Stimulated activated CD4-positive, alpha-beta T cell treated with anti-CD3 and anti-CD28 coated beads, Interleukin-12 subunit alpha, Interleukin-12 subunit beta, amount 100 ng/mL, for 4 hours (primary cell): ENCODE data around the gene TNRC6C.
"Not testable (repeated sequence)": the region's sequence is repeated elsewhere in the genome, so short reads cannot be mapped to it uniquely, and the experiment has no call there.

Experiments used
- DNase-seq: peaks from one replicate; pipeline ENCODE4 v3.0.0-alpha.2; 2020

Gene TNRC6C

DNA sequence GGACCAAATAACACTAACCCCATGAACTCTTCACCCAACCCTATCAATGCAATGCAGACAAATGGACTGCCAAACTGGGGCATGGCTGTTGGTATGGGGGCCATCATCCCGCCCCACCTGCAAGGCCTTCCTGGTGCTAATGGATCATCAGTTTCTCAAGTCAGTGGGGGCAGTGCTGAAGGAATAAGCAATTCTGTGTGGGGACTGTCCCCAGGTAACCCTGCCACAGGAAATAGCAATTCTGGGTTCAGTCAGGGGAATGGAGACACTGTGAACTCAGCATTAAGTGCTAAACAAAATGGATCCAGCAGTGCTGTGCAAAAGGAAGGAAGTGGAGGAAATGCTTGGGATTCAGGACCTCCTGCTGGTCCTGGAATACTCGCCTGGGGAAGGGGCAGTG, 91.1 kb downstream of the TNRC6C start:
- DNase-seq: no peak

DNA sequence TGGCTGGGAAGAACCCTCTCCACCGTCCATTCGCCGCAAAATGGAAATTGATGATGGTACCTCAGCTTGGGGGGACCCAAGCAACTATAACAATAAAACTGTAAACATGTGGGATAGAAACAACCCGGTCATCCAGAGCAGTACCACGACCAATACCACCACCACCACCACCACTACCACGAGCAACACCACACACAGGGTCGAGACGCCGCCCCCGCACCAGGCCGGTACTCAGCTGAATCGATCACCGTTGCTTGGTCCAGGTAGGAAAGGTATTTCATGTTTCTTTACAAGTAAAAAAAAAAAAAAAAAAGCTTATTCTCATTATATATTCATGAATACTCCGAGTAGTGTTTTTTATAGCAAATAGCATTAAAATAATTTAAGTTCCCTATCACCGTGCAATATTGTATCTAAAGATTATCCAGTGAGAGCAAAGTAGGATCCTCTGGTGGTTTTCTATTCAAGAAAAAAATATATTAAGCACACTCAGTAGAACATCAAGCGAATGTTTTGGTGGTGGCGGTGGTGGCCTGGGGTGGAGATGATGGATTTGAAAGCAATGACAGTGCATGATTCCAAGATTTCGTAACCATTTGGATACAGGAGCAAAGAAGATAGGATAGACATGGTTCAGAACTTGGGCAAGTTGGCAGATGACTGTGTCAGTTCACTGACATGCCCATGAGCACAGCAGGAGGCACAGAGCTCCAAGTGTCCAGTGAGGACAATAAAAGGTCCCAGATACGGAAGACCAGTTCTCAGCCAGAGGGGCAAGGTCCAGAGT, 92.9 kb downstream of the TNRC6C start:
- no peak for DNase-seq

DNA sequence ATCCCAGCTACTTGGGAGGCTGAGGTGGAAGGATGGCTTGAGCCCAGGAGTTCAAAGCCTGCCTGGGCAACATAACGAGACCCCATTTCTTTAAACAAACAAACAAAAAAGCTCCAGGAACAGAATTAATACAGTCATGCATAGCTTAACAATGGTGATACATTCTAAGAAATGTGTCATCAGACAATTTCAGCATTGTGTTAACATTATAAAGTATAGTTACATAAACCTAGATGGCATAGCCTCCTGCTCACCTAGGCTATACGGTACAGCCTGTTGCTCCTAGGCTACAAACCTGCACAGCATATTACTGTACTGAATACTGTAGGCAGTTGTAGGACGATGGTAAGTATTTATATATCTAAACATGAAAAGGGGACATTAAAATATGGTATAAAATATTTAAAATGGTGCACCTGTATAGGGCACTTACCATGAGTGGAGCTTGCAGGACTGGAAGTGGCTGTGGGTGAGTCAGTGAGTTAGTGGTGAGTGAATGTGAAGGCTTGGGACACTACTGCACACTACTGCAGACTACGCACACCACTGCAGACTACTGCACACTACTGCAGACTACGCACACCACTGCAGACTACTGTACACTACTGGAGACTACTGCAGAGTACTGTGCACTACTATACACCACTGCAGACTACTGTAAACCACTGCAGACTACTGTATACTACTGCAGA, 95.4 kb downstream of the TNRC6C start:
- DNase-seq: no peak

DNA sequence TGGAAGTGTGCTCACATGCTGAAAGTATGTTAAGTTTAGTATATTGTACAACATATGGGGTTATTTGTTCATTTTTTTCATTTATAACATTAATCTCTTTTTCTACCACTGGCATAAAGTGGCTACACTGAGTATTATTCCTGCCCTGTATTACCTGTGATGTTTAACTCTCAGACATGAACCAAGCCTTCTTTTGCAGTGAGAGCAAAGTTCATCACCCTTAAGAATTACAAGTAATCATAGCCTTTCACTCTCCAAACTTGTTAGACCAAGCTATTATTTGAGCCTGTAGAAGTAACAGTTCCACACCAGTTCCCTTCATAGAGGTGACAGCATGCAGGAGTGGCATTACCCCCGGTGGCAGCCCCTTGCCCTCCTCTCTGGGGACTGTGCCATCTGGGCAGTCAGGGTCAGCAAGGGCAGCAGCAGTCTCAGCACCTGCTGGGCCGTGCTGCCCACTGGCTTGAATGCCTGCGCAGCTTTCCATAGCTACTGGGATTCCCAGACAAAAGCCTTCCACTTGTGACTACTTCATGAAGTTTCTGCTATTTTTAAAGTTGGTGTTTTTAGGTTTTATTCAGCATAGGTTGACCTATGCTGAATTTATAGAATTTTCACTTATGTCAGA, 98.7 kb downstream of the TNRC6C start:
- no peak for DNase-seq

DNA sequence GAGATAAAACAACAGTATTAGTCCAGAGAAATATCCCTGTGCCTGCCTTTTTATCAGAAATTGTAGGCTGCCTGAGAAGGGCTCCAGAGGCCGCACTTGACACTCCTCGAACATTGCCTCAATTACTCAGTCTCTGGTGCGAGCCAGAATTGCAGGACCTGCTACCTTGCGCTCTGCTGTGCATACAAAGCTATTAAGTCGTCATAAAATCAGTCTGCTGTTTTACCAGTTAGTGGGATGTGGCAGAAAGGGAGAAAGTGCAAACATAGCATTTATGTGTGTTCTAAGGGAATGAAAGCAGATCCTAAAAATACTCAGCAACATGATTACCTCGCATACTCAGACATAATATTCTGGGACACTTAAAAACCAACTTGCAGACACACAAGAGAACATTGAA, 99.5 kb downstream of the TNRC6C start:
- no peak for DNase-seq

DNA sequence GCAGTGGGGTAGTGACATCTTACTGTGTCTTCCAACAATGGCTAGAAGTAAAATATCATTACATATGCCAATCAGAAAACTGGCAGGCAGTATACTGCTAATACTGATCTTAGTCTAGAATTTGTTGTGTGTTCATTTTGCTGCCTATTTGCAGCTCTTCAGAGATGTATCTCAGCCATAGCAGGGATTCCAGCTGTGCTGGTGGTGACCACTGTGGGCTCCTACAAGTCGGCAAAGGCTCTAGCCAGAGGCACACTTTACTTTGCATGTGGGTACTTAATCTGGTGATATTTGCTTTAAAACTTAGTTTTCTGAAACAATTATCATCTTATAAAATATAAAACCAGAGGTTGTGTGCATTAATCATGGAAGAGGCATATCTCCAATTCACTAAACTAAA, 100.1 kb downstream of the TNRC6C start:
- DNase-seq: no peak

DNA sequence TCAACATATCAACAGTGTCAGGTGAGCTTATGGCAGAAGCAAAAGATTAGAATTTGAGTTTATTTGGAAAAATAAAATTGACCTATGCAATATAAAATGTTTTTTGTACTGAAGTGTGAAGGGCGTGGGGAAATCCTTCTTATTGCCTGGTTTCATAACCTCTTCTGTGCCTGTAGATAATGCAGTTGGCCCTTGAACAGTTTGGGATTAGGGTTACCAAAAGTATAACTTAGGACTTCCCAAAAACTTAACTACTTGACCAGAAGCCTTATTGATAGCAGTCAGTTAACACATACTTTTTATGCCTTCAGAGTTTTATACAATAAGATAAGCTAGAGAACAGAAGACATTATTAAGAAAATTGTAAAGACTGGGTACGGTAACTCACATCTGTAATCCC, 104.1 kb downstream of the TNRC6C start:
- no peak for DNase-seq

DNA sequence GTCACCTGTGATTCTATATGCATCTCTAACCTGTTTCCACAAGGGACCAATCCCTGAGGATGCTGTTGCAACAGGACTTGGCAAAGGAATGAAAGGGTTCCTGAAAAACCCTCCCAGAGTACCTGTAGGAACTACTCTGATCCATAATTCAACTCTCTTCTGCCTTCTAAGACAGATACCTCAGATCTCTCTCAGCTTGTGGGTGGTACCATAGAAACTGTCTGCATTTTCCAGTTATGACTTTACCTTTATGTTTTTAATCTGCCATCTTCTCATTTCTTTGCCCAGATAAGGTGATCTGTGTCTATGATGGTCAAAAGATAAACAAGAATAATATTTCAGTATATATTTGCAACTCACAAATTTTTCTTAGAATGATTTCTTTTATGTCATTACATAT, 105.0 kb downstream of the TNRC6C start:
- DNase-seq: no peak

DNA sequence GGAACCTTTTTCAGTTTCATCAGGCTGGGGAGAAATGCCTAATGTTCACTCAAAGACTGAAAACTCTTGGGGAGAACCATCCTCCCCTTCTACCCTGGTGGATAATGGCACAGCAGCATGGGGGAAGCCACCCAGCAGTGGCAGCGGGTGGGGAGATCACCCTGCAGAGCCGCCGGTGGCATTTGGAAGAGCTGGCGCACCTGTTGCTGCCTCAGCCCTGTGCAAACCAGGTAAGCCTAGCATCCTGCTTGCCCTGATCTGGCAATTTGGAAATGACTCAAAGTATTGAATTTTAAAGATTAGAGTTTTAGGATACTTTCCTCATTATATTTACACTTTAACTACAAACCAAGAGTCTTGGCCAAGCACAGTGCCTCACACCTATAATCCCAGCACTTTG, 106.2 kb downstream of the TNRC6C start:
- DNase-seq: no peak

DNA sequence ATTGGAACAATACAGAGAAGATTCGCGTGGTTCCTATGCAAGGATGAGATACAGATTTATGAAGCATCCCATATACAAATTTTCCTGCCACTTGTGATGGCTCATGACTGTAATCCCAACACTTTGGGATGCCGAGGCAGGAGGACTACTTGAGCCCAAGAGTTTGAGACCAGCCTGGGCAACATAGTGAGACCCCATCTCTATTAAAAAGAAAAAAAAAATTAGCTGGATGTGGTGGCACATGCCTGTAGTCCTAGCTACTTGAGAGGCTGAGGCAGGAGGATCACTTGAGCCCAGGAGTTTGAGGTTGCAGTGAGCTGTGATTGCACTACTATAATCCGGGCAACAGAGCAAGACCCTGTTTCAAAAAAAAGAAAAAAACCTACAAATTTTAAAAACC, 108.5 kb downstream of the TNRC6C start:
- DNase-seq: not testable (repeated sequence)

DNA sequence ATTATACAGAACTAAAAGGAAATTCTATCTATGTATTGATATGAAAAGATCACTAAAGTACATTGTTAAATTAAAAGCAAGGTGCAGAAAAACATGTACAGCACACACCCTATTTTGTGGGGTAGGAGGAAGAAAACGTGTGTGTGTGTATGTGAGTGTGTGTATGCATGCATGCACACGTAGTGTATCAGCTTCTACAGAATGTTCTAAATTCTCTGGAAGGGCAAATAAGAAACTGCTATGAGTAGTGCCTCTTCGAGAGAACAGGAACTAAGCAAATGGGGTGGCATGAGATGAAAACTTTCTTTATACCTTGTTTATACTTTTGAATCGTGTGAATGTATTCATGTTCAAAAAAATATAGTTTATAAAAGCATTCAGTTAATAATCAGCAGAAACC, 111.2 kb downstream of the TNRC6C start:
- DNase-seq: no peak

DNA sequence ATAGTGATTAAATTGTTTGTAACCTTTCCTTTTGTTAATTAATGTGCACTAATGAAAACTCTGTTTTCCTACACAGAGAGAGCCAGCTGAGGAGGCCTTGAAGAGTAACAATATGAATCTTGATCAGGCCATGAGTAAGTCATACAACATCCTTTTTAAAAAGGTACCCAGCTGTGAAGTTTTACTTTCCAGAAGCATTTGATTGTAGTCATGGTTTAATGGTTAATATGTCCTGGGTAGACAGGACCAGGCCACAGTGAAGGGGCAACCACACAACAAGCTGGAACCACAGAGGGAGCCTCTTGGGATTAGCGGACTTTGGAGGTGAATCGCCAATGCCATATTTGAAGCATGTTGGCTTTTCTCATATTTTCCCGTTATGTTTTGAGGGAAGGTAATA, 114.5 kb downstream of the TNRC6C start:
- DNase-seq: no peak

DNA sequence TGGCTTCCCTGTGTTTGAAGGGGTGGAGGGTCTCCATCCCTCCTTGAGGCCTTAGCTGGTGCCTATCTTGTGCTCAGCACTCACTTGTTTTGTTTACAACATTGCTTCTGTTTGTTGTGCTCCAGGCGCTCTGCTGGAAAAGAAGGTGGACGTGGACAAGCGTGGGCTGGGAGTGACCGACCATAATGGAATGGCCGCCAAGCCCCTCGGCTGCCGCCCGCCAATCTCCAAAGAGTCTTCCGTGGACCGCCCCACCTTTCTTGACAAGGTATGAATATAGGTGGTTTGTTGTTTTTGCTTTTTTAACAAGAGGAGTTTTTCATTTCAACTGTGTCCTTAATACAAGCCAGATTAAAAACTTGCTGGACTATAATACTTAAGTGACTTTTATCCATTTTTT, 116.5 kb downstream of the TNRC6C start:
- no peak for DNase-seq

DNA sequence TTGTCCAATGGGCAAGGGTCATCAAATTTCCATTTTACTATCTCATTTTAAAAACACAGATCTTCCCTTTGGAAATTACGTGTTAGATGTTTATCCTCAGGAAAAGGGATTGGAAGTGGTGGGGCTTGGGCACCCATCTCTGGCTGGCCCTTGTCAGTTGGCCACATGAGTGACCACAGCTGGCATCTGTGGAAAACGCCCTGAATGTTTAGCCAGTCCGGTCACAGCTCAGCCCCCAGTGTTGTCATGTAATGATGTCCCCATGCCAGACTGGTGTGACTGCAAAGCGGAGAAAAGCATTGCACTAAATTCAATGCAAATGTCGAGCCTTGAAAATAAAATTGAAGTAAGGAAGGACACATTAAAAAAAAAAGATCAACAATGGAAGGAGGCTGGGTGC, 117.0 kb downstream of the TNRC6C start:
- no peak for DNase-seq

DNA sequence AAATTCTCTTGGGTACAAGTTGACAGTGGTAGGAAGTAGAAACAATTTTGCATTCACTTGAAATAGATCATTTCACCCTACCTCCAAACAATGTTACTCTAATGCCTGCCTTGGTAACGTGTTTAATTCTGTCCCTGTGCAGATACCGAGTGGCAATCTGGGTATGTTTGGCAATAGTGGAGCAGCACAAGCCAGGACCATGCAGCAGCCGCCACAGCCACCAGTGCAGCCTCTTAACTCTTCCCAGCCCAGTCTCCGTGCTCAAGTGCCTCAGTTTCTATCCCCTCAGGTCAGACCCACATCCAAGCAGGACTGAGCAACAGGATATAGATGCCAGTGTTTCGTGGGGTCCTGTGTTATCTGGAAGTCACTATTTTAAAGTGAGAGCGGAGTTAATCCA, 120.8 kb downstream of the TNRC6C start:
- DNase-seq: no peak

DNA sequence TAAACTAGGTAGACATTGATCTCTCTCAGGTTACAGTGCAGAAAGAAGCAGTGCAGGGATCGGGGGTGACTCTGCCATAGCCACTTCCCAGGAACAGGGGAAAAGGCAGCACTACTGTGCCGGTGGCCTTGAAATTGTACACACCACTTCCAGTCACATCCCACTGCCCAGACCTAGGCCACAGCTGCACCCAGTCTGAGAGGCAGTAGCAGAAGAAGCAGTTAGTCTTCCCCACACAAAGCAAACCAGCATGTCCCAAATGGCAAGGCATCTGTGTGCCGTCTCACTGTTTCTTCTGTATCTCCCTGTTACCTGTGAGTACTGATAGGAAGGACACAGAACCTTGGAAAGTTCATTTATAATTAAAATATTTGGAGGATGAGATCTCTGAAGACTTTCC, 123.0 kb downstream of the TNRC6C start:
- no peak for DNase-seq

DNA sequence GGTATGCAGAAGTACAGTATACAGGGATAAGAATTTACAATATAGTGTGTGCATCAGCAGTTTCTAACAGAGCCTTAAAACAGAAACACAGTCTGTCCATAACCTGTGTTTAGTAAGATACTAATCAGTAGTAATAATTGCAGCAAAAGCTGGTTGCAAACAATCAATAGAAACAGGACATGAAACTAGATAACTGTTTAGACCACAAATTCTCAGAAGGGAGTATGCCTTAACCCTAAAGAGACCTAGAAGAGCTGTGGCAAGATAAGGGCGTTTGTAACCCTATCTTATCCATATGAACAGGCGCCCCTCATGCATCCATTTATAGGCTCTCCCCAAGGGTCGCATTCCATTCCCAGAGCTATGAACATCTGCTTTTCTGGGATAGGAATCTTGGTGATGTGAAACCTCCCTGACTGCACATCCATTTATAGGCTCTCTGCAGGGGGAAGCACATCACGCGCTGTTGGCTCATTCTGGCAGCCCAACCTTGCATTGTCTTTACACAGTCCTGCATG, 123.9 kb downstream of the TNRC6C start:
- not testable (repeated sequence) for DNase-seq

DNA sequence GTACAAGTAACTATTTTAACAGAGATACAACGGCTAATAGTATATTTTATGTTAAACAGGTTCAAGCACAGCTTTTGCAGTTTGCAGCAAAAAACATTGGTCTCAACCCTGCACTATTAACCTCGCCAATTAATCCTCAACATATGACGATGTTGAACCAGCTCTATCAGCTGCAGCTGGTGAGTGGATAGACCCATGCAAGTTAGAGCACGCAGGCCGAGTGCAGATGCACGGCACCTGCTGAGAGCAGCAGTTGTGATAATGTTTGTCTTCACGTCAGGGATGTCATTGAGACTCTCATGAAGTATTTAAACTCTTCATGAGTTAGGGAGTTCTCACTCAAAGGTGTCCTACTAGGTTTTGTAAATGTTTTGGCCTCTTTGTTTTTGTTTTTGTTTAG, 124.5 kb downstream of the TNRC6C start:
- DNase-seq: no peak

DNA sequence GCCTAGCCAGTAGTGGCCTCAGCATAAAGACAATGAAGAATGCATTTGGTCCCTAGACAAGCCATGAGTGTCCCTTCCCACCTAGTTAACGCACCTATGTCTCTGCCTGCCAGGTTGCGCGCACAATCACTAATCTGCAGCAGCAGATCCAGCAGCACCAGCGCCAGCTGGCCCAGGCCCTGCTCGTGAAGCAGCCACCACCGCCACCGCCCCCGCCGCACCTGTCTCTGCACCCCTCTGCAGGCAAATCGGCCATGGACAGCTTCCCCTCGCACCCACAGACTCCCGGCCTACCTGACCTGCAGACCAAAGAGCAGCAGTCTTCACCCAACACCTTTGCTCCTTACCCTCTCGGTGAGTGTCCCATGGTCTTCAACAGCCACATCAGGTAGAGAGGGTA, 128.2 kb downstream of the TNRC6C start:
- no peak for DNase-seq

DNA sequence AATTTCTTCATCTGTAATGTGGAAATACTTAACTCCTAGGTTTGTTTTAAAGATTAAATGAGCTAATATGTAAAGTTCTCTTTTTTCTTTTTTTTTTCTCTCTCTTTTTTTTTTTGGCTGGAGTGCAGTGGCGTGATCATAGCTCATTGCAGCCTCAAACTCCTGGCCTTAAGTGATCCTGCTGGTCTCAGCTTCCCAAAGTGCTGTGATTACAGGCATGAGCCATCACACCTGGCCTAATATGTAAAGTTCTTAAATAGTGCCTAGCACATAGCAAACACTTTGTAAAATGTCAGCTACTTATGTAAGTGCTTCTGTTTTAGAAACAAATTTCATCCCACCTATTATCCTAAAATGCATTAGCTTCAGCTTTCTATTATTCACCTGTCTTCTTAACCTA, 130.0 kb downstream of the TNRC6C start:
- DNase-seq: no peak

DNA sequence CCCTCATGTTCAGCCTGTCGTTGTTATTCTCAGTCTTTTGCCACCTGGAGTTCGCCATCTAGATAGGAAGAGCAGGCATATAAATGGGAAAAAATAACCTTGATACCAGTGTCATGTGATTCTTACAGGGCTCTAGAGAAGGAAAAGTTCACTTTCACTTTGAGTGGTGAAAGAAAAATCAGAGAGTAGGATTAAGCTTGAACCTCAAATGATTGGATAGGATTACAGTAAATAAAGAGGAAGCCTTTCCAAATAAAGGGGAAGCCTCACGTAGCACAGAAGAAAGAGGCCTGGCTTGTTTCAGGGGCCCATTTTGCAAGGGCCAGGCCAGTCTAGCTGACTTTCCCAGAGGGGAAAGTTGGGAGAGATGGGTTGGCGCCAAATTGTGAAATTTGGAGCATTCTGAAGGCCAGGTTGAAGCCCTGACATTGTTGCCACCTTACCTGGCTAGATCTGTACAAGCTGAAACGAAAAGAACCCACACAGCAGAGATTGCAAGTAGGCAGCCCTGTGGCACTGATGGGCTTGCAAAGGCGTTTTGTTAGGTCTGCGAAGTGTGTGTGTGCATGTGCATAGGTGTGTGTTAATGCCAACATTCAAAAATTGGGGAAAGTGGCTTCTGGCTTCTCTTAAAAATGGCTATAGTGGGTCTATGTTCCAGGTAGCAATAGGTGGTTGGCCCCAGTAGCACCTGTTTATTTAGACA, 131.2 kb downstream of the TNRC6C start:
- DNase-seq: no peak

DNA sequence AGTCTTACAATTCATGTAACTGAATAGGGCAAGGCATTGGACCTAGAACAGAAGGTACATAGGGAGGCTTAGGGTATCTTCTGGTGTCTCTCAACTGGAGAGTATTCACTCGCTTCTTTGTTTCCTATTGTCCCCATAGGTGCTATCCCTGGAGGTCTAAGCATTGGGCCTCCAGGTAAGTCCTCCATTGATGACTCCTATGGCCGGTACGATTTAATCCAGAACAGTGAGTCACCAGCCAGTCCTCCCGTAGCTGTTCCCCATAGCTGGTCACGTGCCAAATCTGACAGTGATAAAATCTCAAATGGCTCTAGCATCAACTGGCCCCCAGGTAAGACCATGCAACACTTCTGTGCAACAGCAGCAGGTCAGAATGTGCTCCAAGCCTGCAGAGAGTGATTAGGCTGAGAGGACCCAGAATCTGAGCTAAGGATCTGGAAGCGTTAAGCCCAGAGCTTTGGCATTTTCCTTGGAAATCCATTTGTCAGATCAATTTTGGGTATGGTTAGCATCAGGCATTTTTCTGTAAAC, 134.4 kb downstream of the TNRC6C start:
- no peak for DNase-seq

DNA sequence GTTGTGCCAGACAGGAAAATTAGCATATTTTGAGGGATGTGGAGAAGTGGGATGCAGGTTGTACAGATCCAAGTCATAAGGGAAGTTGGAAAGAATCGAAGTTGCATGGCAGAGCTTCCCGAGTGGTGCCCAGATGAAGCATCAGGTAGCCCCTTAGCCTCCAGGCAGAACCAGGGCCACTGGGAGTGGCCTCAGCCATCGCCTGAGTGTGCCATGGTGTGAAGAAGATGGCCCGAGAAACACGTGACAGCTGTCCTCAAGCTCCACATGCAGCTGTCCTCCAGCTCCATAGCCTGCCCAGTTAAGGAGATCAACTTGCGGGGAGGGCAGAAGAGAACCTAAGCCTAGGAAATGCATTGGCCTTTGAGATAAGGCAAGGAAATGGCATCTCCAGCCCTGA, 136.5 kb downstream of the TNRC6C start:
- DNase-seq: no peak
